IPS-18c (cell line): ENCODE data around the gene CFAP100.

Source experiments
- H3K4me3 ChIP-seq: 2 replicates; pipeline ENCODE4 v1.7.0; 2013; ENCODE audit warnings: low read depth, mild to moderate bottlenecking, low read length, moderate library complexity; ENCODE audit not compliant: insufficient read depth
- H3K9me3 ChIP-seq: one replicate; pipeline ENCODE4 v1.6.1; 2013; ENCODE audit warnings: mild to moderate bottlenecking, low read length, moderate library complexity; ENCODE audit not compliant: control insufficient read depth, insufficient read depth

The CFAP100 gene

DNA sequence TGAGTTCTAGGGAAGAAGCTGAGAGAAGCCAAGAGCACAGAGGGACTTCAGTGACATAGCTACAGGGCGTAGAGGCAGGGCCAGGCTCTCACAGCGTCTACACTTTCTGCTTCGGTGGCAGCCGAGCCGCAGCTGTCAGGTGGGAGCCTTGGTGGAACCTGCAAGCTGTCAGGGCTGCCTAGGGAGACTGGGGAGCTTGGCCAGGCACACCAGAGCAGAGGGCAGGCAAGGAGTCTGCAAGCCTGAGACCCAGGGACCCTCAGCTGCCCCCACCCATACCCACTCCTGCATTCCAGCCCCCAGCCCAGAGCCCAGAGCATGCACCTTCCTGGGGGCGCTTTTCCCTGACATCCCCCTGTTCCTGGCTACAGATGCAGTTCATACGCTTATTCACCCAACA, 24.1 kb upstream of the CFAP100 start:
- no peaks in the 10 kb centered on the region for H3K9me3 ChIP-seq
- no peak overlapping the region for H3K4me3 ChIP-seq

DNA sequence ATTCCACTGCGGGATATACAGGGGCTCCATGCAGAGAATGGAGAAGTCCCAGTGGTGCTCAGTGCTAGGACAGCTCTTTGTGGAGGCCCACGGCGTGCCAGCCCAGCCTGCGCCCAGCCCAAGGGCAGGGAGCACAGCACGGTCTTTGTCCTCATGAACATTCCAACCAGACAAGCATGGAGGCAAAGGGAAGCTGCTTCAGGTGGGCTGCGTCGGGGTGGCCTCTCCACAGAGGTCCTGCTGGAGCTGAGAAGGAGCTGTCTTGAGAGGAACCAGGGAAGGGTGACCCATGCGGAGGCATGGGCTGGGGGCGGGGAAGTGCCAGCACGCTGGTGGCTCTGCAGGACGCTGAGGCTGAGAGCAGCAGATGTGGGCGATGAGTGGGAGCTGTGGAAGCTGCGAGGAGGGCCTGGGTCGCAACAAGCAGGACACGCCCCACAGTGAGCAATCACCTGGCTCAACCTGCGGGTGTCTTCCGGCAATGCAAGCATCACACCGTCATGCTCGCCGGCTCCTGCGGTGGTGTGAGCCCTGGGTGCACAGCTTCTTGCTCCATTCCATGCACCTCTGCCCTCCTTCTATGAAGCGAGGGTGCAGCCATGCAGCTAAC, 23.5 kb upstream of the CFAP100 start:
- no peak overlapping the region for H3K4me3 ChIP-seq
- no peaks in the 10 kb centered on the region for H3K9me3 ChIP-seq

DNA sequence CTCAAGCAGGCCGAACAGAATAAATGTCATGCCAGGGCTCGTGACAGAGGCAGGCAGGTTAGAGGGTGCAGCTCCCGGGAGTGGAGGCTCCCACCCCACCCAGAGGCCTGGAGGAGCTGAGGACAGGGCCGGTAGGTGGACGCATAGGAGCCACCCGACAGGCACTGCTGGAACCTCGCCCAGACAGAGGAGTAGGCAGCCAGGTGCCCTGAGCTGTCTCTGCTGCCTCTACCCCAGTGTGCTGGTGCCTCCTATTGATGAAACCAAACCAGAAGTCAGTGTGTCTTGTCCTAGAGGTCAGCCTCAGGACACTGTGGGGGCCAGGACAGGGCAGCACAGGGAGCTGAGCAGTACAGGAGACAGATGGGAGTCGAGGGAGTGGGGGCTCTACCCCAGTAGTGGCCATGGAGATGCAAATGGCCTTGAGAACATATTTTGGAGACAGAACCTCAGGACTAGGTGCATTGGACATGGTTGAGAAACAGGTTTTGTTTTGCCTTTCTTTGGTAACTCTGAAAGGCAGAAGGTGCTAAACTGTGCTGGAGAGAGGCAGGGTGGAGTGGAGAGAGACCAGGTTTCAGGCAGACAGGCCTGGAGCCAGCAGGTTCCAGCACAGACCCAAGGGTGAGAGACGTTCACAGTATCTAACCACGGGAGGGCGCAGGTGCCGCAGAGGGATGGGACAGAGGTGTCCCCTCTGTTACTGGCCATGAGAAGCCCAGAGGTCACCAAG, 22.1 kb upstream of the CFAP100 start:
- H3K4me3 ChIP-seq = no peak overlapping the region
- no peaks in the 10 kb centered on the region for H3K9me3 ChIP-seq

DNA sequence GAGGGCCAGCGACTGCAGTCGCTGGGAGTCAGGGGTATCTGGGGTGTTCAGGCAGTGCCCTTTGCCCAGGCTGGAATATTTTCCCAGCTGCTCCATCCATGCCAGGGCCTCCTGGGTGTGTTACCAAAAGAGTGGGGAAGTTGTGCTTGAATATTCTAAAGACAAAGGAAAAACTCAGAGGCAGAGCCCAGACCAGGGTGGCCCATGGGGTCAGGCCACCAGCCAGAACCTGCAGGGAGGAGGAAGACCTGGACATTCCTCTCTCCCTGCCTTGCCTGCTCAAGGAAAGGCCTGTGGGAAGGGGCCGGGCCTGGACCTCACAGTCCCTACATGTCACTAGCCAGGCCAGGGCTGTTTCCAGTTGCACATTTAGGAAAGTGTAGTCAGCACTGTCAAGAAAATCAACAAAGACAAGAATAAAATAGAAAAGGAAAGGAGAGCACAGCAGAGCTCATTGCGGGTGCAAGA, 21.5 kb upstream of the CFAP100 start:
- no peak overlapping the region for H3K4me3 ChIP-seq
- H3K9me3 ChIP-seq = no peaks in the 10 kb centered on the region

DNA sequence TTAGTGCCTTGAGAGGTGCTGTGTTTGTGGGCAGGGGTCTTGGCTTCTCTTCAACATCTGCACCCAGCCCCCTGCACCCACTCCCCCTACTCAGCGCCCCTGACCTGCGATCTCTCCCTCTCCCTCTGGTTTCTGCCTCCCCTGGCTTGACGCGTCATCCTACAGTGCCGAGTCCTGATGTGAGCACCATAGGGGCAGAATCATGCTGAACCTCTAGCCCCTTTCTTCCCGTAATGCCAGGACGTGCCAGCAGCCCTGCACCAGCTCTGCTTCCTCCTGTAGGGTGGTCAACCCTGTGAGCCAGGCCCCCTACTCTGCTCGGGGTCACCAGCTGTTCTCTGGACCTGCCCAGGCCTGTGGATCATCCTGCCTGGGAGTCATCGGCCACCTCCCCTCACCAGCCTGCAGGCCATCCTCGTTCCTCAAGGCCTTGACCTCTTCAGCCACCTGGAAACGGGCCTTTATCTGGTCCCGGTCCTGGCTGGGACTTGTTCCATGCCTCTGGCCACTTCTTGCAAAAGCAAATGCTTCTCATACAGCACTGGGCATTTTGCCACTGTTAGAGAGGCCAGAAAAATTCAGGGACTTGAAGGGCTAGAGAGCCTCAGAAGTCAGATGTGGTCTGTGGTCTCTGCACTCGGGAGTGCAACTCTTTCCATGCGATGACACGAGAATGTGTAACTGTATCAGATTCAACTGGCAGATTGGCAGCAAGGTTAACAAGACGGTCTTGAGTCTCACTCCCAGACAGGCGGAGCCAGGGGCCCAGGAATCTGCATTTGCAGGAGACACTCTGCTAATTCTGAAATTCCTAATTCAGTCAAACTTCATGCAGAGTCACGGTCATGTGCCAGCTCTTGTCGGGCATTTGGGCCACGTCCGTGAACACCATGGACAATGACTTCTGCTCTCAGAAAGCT, 20.8 kb upstream of the CFAP100 start:
- Histone ChIP-seq H3K4me3 (no peak overlapping the region), H3K9me3 (no peaks in the 10 kb centered on the region)

DNA sequence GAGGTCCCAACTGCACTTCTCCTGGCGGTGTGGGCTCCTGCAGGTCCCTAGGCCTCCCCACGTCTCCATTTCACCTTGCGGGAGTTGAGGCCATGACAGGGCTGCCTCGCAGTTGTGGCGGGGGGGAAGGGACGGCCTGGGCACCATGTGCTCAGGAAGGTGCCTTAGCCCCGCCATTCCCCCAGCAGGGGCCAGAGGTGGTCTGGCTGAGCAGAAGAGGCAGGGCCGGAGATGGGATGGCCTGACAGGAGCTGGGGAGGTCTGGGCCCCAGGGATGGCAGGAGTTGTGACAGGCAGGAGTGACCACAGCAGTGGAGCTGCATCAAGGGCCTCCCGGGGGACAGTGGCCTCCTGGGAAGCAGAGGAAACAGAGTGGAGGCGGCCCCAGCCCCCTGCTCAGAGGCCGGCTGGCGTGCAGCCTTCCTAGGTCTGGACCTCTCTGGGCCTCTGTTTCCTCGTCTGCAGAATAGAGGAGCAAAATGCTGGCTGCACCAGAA, 18.8 kb upstream of the CFAP100 start:
- Histone ChIP-seq H3K9me3 (no peaks in the 10 kb centered on the region), H3K4me3 (no peak overlapping the region)

DNA sequence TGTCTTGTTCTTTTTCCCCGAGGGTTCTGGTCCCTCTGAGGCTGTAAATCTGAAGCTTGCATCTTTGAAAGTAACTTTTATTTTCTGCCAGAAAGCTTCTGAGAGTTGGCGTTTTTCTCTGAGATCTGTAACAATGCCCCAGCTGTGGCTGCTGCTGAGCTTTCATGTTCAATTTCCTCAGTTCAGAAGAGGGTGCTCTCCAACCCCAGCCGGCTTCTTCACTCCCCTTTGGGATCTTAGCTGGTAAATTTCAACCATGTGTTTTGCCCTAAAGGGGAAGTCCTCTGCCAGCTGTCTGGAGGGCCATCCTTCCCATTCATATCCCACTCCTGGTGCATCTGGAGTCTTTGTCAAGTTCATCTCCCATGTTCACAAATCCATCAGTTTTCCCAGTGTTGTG, 18.3 kb upstream of the CFAP100 start:
- H3K4me3 ChIP-seq = no peak overlapping the region
- H3K9me3 ChIP-seq = no peaks in the 10 kb centered on the region

DNA sequence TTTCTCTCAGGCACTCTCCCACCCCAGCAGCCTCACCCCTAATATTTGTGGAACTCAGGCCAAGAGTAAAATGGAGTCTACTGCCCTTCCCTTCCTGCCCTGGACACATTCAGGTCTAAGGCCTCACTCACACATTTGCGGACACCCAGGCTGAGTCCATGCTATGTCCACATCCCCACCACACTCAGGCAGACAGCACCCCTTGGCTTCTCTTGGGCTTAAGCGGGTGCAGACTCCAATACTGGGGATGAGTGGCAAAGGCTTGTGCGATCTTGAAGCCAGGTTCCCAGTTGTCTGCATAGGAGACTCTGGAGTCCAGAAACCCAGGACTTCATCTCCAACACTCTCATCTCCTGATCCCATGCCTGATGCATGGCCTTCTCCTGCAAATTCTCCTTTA, 17.5 kb upstream of the CFAP100 start:
- no peaks in the 10 kb centered on the region for H3K9me3 ChIP-seq
- no peak overlapping the region for H3K4me3 ChIP-seq

DNA sequence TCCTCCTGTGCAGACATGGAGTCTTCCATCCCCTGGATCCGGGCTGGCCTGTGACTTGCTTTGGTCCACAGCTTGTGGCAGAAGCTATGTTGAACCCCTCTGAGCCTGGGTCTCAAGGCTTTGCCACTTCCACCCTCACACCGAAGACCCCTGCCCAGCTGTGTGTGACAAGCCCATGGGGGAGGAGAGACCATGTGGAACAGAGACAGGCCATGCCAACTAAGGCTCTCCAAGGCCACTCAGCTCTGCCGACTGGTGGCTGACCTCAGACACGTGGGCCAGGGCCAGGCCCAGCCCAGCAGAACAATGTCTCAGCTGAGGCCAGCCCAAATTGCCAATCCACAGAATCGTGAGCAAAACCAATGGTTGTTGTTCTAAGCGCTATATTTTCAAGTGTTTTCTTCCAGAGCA, 16.4 kb upstream of the CFAP100 start:
- no peak overlapping the region for H3K4me3 ChIP-seq
- no peaks in the 10 kb centered on the region for H3K9me3 ChIP-seq

DNA sequence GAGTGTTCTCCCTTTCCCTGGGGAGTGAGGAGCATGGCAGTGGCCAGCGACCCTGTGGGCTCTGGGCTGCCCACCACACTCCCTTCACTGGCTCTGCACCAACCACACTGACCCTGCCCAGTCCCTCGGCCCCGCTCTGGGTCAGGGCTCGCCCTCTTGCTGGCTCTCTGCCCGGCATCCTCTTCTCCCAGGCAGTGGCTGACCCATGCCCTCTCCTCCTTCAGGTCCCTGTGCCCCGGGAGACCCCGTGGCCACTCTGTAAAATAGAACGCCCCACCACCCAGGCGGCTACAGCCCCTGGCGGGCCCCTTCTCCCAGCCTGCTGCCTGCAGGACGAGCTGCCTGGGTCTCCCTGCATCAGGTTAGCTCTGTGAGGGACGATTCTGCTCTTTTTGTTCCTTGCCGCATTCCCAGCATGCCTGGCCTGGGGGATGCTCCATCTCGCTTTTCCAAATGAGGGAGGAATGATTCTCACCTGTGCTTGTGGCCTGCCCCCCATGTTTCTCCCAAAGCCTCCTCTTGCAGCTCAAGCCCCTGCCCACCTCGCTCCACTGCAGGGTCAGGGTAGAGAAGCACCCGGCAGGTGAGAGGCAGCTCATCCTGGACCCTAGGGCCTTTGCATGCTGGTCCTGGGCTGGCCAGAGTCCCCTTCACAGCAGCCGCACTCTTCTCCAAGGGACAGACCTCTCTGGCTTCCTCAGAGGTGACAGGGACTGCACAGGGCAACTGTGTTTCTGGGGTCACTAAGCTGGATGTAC, 14.5 kb upstream of the CFAP100 start:
- Histone ChIP-seq H3K4me3 (no peak overlapping the region), H3K9me3 (no peaks in the 10 kb centered on the region)

DNA sequence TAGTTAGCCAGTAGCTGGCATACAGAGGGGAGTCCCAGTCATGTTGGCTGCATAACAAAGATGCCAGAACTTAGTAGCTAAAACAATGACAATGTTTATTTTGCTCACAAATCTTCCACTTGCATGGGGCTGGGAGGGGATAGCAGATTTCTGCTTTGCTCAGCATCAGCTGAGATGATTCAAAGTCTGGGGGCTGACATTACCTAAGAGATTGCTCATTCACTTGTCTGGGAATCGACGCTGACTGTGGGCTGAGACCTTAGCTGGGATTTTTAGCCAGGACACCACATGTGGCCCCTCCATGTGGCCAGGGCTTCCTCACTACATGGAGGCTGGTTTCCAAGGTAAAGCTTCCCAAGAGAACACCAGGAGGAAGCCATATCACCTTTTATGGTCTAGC, 12.7 kb upstream of the CFAP100 start:
- H3K4me3 ChIP-seq = no peak overlapping the region
- no peaks in the 10 kb centered on the region for H3K9me3 ChIP-seq

DNA sequence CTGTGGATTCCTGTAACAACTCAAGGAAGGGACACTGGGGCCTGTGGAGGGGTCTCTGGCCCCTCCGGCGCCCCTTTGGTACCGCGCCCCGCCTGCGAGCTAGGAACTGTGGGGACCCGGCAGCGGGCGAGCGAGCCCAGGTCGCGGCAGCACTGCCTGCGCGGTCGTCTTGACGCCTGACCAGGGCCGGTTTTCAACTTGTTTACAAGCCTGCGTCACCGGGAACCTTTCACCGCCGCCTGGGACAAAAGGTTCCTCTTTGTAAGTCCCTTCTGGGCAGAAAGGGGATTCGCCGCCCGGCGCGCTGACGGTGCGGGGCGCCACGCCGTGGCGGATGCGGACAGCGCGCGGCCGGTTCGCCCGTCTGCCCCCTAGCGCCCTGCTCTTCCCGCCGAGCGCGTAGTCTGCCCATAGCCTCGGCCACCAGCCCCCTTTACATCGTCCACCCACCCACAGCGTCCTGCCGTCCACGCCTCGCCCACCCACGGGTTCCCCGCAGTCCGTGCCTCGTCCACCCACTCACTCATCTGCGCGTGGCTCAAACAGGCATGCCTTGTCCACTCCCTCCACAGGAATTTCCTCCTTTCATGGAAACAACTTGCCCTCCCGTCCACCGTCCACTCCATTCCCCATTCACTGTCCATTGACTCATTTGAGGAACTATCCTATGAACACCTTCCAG, 5.5 kb upstream of the CFAP100 start:
- H3K4me3 ChIP-seq = no peak overlapping the region

DNA sequence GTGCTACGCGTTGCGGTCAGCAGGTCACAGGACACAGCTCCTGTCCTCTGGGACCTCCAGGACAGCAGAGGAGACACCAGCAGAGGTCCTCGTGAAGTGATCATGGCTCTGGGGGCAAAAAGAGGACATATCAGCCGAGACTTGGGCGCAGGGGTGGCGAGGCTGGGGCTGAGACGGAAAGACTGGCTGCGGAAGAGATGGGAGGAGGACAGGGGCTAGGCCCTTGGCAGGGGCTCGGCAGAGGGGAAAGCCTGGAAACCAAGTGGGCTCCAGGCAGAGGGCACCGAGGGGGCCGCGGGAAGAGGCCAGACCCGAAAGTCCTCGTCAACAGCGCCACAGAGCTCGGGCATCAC, 4.9 kb upstream of the CFAP100 start:
- Histone ChIP-seq H3K4me3 (no peak overlapping the region), H3K9me3 (no peaks in the 10 kb centered on the region)

More for the DNA sequence above, 5.5 kb upstream of the CFAP100 start:
- no peaks in the 10 kb centered on the region for H3K9me3 ChIP-seq

DNA sequence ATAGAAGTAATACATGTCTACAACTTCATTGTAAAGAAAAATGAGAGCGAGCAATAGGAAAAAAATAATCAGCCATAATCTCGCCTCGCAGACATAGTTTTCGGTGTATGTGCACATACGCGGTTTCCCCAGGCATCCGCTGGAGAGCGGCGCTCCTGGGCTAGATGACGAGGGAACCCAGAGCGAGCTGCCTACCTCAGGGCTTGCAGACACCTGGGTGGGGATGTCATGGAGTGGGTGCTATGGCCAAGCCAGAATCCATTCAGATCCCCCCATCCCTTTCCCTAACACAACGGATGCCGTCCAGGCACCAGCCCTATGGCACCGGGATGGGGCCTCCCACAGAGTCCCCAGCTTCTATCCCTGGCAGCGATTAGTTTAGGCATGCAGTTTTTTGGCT, 4.5 kb upstream of the CFAP100 start:
- H3K9me3 ChIP-seq = no peaks in the 10 kb centered on the region

DNA sequence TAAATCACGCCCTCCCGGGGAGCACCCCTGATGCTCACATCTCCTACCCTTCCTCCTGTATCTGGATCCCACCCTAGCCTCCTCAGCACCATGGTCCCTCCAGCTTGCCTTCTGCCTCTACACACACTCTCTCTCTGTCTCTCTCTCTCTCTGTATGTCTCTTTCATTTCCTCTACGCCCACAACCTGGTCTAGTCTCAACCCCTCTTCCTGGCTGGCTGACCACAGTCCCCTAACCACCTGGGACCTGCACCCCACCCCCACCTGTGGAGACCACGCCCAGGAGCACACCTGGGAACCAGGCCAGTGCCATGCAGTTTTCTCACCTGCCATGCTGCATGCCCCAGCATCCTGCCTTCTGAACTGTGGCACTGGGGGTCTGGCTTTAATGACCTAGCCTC, 4.0 kb upstream of the CFAP100 start:
- Histone ChIP-seq H3K9me3 (no peaks in the 10 kb centered on the region), H3K4me3 (no peak overlapping the region)

More for the DNA sequence above, 4.5 kb upstream of the CFAP100 start:
- H3K4me3 ChIP-seq = no peak overlapping the region

DNA sequence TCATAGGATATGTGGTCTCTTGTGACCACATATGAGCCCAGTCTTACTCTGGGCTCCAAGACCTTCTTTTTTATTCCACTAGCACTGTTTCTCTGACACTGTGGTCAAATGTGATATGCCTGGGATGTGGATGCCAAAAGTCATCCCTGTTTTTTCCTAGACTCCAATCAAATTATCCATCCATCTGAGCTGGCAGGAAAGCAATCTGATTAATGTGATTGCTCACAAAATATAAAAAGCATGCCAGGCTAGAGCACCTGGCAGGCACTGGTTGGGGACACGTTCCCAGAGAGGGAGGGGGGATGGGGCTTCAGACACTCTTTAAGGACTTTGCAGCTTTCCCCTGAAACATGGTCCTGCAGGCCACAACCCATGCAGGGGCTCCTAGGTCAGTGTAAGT, 3.1 kb upstream of the CFAP100 start:
- Histone ChIP-seq H3K4me3 (no peak overlapping the region), H3K9me3 (no peaks in the 10 kb centered on the region)

DNA sequence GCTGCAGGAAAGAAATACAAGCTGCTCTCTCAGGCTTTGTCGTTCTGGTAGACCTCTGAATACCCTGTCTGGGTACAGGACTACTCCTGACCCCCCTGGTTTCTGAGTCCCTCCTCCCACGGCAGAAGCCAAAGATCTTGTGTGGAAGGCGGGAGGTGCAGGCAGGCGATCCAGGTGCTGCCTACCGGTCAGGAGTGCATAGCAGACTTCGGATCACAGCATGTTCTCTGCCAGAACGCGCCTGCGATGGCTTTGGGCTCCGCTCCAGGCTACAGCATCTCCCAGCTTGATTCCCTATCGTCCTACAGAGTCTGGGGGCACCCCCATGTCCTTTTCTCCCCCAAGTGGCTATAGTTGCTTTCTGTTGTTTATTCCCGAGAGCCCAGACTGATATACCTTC, 2.5 kb upstream of the CFAP100 start:
- Histone ChIP-seq H3K9me3 (no peaks in the 10 kb centered on the region), H3K4me3 (no peak overlapping the region)
